HepG2 (cell line): Measurements from ENCODE around the gene SOWAHB. TPM values are rescaled to one million over a fixed set of nuclear protein-coding genes. Genes with fewer than 3 reads are reported as not detected.

Experiments
- ATAC-seq: fragments of 200-7000 bp; cut with Tn5 transposase; 3 replicates; pipeline ENCODE4 v1.9.1; 2020; ENCODE audit warnings: mild to moderate bottlenecking, moderate library complexity
- BruUV-seq: library from RNA; stranded (reverse); fragments of 400-500 nt; replicated peaks from 2 replicates; lab custom pipeline; 2021; lab: Mats Ljungman, UMichigan
- CTCF ChIA-PET: fragments of 300-600 bp; formaldehyde crosslinking; extraction: SDS; loops from one replicate; lab custom pipeline; 2021; ENCODE audit warnings: low total read pairs, inconsistent platforms, low intra/inter-chr PET ratio; lab: Yijun Ruan, JAX
- POLR2A ChIA-PET: fragments of 350-600 bp; sonication (Branson Sonifier 250); formaldehyde crosslinking; loops from one replicate; lab custom pipeline; 2020; ENCODE audit warnings: antibody characterized with exemption, inconsistent platforms; lab: Yijun Ruan, JAX
- DNase-seq: peaks from one replicate; pipeline ENCODE4 v3.0.0-alpha.2; 2015; ENCODE audit warnings: low spot score
- FAIRE-seq: peaks from 3 replicates; lab custom pipeline; 2011; peaks lifted over from hg19 to GRCh38; lab: Jason Lieb, UNC
- H2AFZ ChIP-seq: one replicate; pipeline ENCODE4 v1.6.1; 2011; ENCODE audit warnings: low read length, inconsistent platforms
- H3K27ac ChIP-seq: fragments of 300-600 bp; 3 replicates; pipeline ENCODE4 v1.8.0; 2011; ENCODE audit warnings: mixed run types, mild to moderate bottlenecking, mixed read lengths, low read length, inconsistent platforms; ENCODE audit not compliant: insufficient read depth; ENCODE audit errors: extremely low read length
- H3K27me3 ChIP-seq, 2 experiments: fragments of 200-600 bp in 1 of 2; 2 replicates in 1 of 2; 3 replicates in 1 of 2; pipeline versions ENCODE4 v1.6.0 to v1.8.0; 2011; ENCODE audit warnings: low read length in 2 of 2, mild to moderate bottlenecking in 2 of 2, moderate library complexity in 2 of 2, inconsistent platforms in 1 of 2; ENCODE audit not compliant: insufficient read depth in 2 of 2, control insufficient read depth in 1 of 2
- H3K36me3 ChIP-seq, 2 experiments: fragments of 200-600 bp in 1 of 2; replicated peaks in 1 of 2; 2 replicates in 1 of 2; 3 replicates in 1 of 2; pipeline versions ENCODE4 v1.5.1 to v1.8.0; 2011; ENCODE audit warnings: low read length in 2 of 2, inconsistent platforms in 1 of 2; ENCODE audit not compliant: insufficient read depth in 2 of 2, control insufficient read depth in 1 of 2
- H3K4me1 ChIP-seq: 2 replicates; pipeline ENCODE4 v1.5.1; 2012; ENCODE audit warnings: low read length, inconsistent platforms; ENCODE audit not compliant: insufficient read depth
- H3K4me2 ChIP-seq: 2 replicates; pipeline ENCODE4 v1.6.0; 2011; ENCODE audit warnings: low read depth, low read length, inconsistent platforms
- H3K4me3 ChIP-seq, 3 experiments: fragments of 200-600 bp in 1 of 3; sonication (generic), shearing (Covaris generic) in 1 of 3; replicated peaks in 1 of 3; 2 replicates each; pipeline ENCODE4 v1.5.1; 2011 to 2016; ENCODE audit warnings: low read length in 3 of 3, inconsistent platforms in 2 of 3, low read depth in 2 of 3, mild to moderate bottlenecking in 2 of 3, control low read depth in 1 of 3, mixed read lengths in 1 of 3; ENCODE audit not compliant: insufficient read depth in 1 of 3
- H3K79me2 ChIP-seq: one replicate; pipeline ENCODE4 v1.6.1; 2011; ENCODE audit warnings: low read length, inconsistent platforms; ENCODE audit not compliant: insufficient read depth
- H3K9ac ChIP-seq: 2 replicates; pipeline ENCODE4 v1.6.0; 2011; ENCODE audit warnings: mild to moderate bottlenecking, low read depth, low read length, inconsistent platforms; ENCODE audit not compliant: insufficient read depth
- H3K9me3 ChIP-seq: 2 replicates; pipeline ENCODE4 v1.5.1; 2012; ENCODE audit warnings: mild to moderate bottlenecking, low read length
- H4K20me1 ChIP-seq: 2 replicates; pipeline ENCODE4 v1.6.0; 2011; ENCODE audit warnings: inconsistent platforms, mild to moderate bottlenecking, low read length, moderate library complexity; ENCODE audit not compliant: insufficient read depth
- ARID3A ChIP-seq: IDR thresholded peaks from 2 replicates; pipeline ENCODE4 v1.6.1; 2012; ENCODE audit warnings: low read depth, low read length, improper control_type of control experiment
- ATF4 ChIP-seq, 2 experiments: fragments of 450-650 bp in 1 of 2; sonication (generic) in 1 of 2; formaldehyde crosslinking; IDR thresholded peaks; 2 replicates each; pipeline versions ENCODE4 v1.5.0 to v1.8.0; 2020 to 2022; ENCODE audit warnings: mild to moderate bottlenecking in 1 of 2, missing genetic modification reagents in 1 of 2
- ATF7 ChIP-seq, 2 experiments: fragments of 450-650 bp in 1 of 2; sonication (generic) in 1 of 2; formaldehyde crosslinking in 1 of 2; IDR thresholded peaks; 2 replicates each; pipeline versions ENCODE4 v1.4.0 to v1.6.1; 2016 to 2020; ENCODE audit warnings: antibody characterized with exemption in 1 of 2, mild to moderate bottlenecking in 1 of 2, missing genetic modification reagents in 1 of 2
- BCL6 ChIP-seq: IDR thresholded peaks from 2 replicates; pipeline ENCODE4 v1.6.1; 2016; ENCODE audit warnings: missing genetic modification reagents, missing compliant biosample characterization
- BHLHE40 ChIP-seq: IDR thresholded peaks from 2 replicates; pipeline ENCODE4 v1.6.1; 2011; ENCODE audit warnings: low read length, improper control_type of control experiment
- EP300 ChIP-seq, 3 experiments: sonication (generic) in 1 of 3; formaldehyde crosslinking in 1 of 3; IDR thresholded peaks; 2 replicates each; pipeline versions ENCODE4 v1.5.1 to v1.6.1; 2011 to 2020; ENCODE audit warnings: low read depth in 2 of 3, low read length in 2 of 3, borderline replicate concordance in 1 of 3, improper control_type of control experiment in 1 of 3, mild to moderate bottlenecking in 1 of 3, missing genetic modification reagents in 1 of 3, moderate library complexity in 1 of 3
- FOXP1 ChIP-seq, 2 experiments: fragments of 450-650 bp in 1 of 2; IDR thresholded peaks; 2 replicates each; pipeline ENCODE4 v1.6.1; 2017 to 2018; ENCODE audit warnings: antibody characterized with exemption in 1 of 2
- FOXP4 ChIP-seq: sonication (generic); formaldehyde crosslinking; IDR thresholded peaks from 2 replicates; pipeline ENCODE4 v1.4.0; 2020; ENCODE audit warnings: missing genetic modification reagents
- HDAC6 ChIP-seq: fragments of 200-600 bp; sonication (generic); IDR thresholded peaks from 2 replicates; pipeline ENCODE4 v1.7.0; 2017; ENCODE audit warnings: mild to moderate bottlenecking, antibody characterized with exemption, low read length, low read depth
- HHEX ChIP-seq: IDR thresholded peaks from 2 replicates; pipeline ENCODE4 v1.6.1; 2016; ENCODE audit warnings: control low read depth
- JDP2 ChIP-seq: sonication (generic); formaldehyde crosslinking; IDR thresholded peaks from 2 replicates; pipeline ENCODE4 v1.8.1; 2022; ENCODE audit warnings: missing genetic modification reagents, borderline replicate concordance
- MXI1 ChIP-seq: IDR thresholded peaks from 3 replicates; pipeline ENCODE4 v1.6.1; 2012; ENCODE audit warnings: low read depth, low read length, inconsistent platforms, borderline replicate concordance
- NR2F1 ChIP-seq, 2 experiments: fragments of 450-650 bp in 1 of 2; formaldehyde crosslinking in 1 of 2; IDR thresholded peaks; 2 replicates each; pipeline versions ENCODE4 v1.5.0 to v1.6.1; 2016 to 2020; ENCODE audit warnings: mild to moderate bottlenecking in 1 of 2, missing compliant biosample characterization in 1 of 2, missing genetic modification reagents in 1 of 2, moderate library complexity in 1 of 2
- SIN3B ChIP-seq: fragments of 150-350 bp; IDR thresholded peaks from 2 replicates; pipeline ENCODE4 v1.6.1; 2014; ENCODE audit warnings: low read length
- SOX6 ChIP-seq, 2 experiments: fragments of 450-650 bp in 1 of 2; sonication (generic) in 1 of 2; formaldehyde crosslinking in 1 of 2; IDR thresholded peaks; 2 replicates each; pipeline versions ENCODE4 v1.4.0 to v1.6.1; 2017 to 2020; ENCODE audit warnings: antibody characterized with exemption in 1 of 2, mild to moderate bottlenecking in 1 of 2, missing genetic modification reagents in 1 of 2
- TEF ChIP-seq: sonication (generic); formaldehyde crosslinking; IDR thresholded peaks from 2 replicates; pipeline ENCODE4 v1.5.0; 2020; ENCODE audit warnings: missing genetic modification reagents
- ZNF766 ChIP-seq: sonication (generic); formaldehyde crosslinking; IDR thresholded peaks from 2 replicates; pipeline ENCODE4 v1.5.0; 2020; ENCODE audit warnings: missing genetic modification reagents, borderline replicate concordance
- WGBS: methylation state at CpG from one replicate; pipeline ENCODE4 v1.1.6; 2017; ENCODE audit warnings: low lambda C conversion rate; 5-methylcytosine and 5-hydroxymethylcytosine counted together
- in situ Hi-C: cut with HindIII; loops from 2 replicates; pipeline ENCODE4 v1.10.0; 2017; ENCODE audit warnings: low pct_unique_long_range_greater_than_20kb; ENCODE audit not compliant: extremely low pct_ligation_motif_present
- intact Hi-C: fragments of 100-400 bp; cut with micrococcal nuclease; formaldehyde crosslinking; loops from one replicate; pipeline ENCODE4 v1.10.0; 2022; ENCODE audit not compliant: unreplicated experiment
- polyA plus RNA-seq, 8 experiments: library from polyadenylated mRNA; depleted of rRNA in 3 of 8; stranded (reverse) in 7 of 8; unstranded in 1 of 8; fragments of >200 nt; fragmentation: Illumina TruSeq in 4 of 8; extraction: Trizol in 4 of 8; gene quantifications; 2 replicates each; pipeline versions ENCODE4 v1.2.1 to v1.2.3, GENCODE V29; 2011 to 2016; ENCODE audit warnings: low read depth in 4 of 8, missing spikeins in 1 of 8, mixed read lengths in 1 of 8; ENCODE audit not compliant: insufficient read depth in 1 of 8
- total RNA-seq, 5 experiments: library from RNA; depleted of rRNA; stranded (reverse); fragments of >200 nt; fragmentation: Illumina TruSeq; extraction: Trizol; gene quantifications; 2 replicates each; pipeline ENCODE4 v1.2.3, GENCODE V29; 2016; ENCODE audit warnings: low read depth in 1 of 5

SOWAHB gene
- total and polyA plus RNA-seq, 2 of the 13 experiments (the other 11 are each of a cell fraction or from before 2014, with no cell fraction given): 0.12 to 0.51 TPM

- no TSS peak for BruUV-seq
- H3K4me1 ChIP-seq: peaks cover 16% of the 10 kb centered on the region
- ChIA-PET POLR2A (interaction anchor here (1.4 kb wide), 1 partner anchor 18 kb away, joined by 8 read pairs; the partner anchor contains the start of gene SEPTIN11), CTCF (no interaction called here)
- WGBS: 12% methylated on average over 7 of the region's 7 CpGs
- no peak overlapping the region for H3K4me3 ChIP-seq
- no peaks in the 10 kb centered on the region for H4K20me1 ChIP-seq
- intact Hi-C loops (no loop called here), in situ Hi-C loops (no loop called here)
- H3K27ac ChIP-seq: no peak overlapping the region
- ATAC-seq (peak; percentile 86), DNase-seq (peak; percentile 56), FAIRE-seq (no peak)
- no peak overlapping the region for H2AFZ ChIP-seq
- no peaks in the 10 kb centered on the region for H3K9me3 ChIP-seq
- H3K9ac ChIP-seq: no peak overlapping the region
- H3K36me3 ChIP-seq: no peaks in the 10 kb centered on the region
- no peaks in the 10 kb centered on the region for H3K27me3 ChIP-seq
- no peaks in the 10 kb centered on the region for H3K79me2 ChIP-seq
- H3K4me2 ChIP-seq: 0 out of 2 replicates have a peak overlapping the region, but pooled peaks have one; percentile 4
- 0 out of 2 replicates have a peak, but pooled peaks have one; percentile 41 for TF ChIP-seq HHEX (CRISPR knock-in tag)
- TF ChIP-seq BHLHE40: no peak
- 0 out of 2 replicates have a peak, but pooled peaks have one; percentile 40 for TF ChIP-seq ARID3A
- no peak for TF ChIP-seq MXI1
- TF ChIP-seq TEF (CRISPR knock-in tag): no peak
- 0 out of 4 replicates have a peak, but pooled peaks of 1 of the 2 experiments have one; percentile 7 for TF ChIP-seq EP300 (IDR thresholded peaks at IDR 0.05; ENCODE audit: low read depth in 2 of 2, low read length in 2 of 2)
- no peak for TF ChIP-seq EP300 (CRISPR knock-in tag; IDR thresholded peaks at IDR 0.05; ENCODE audit: borderline replicate concordance)
- no peak for TF ChIP-seq FOXP1 (IDR thresholded peaks at IDR 0.05)
- TF ChIP-seq FOXP1 (CRISPR knock-in tag; IDR thresholded peaks at IDR 0.05): peak; percentile 45
- TF ChIP-seq SOX6 (IDR thresholded peaks at IDR 0.05): no peak
- 0 out of 2 replicates have a peak, but pooled peaks have one; percentile 10 for TF ChIP-seq SOX6 (CRISPR knock-in tag; IDR thresholded peaks at IDR 0.05)
- no peak for TF ChIP-seq SIN3B
- peak; percentile 48; the same call in 1 of the 2 replicates for TF ChIP-seq FOXP4 (CRISPR knock-in tag)
- TF ChIP-seq JDP2 (CRISPR knock-in tag): no peak
- peak; percentile 20; the same call in 1 of the 2 replicates for TF ChIP-seq BCL6
- 0 out of 4 replicates have a peak, but pooled peaks of 1 of the 2 experiments have one; percentile 37 for TF ChIP-seq ATF4 (CRISPR knock-in tag; IDR thresholded peaks at IDR 0.05)
- TF ChIP-seq ATF7 (IDR thresholded peaks at IDR 0.05): no peak
- no peak for TF ChIP-seq ATF7 (CRISPR knock-in tag; IDR thresholded peaks at IDR 0.05)
- TF ChIP-seq ZNF766 (CRISPR knock-in tag): no peak
- peak in 1 of 2 experiments; percentile 76; a peak in 2 of 4 replicates for TF ChIP-seq NR2F1 (CRISPR knock-in tag; IDR thresholded peaks at IDR 0.05)
- TF ChIP-seq HDAC6: no peak
These were observed 33.8 kb upstream of the SOWAHB start for GRCh38 chr4:76931576-76932276.
